Measurements from ENCODE around the gene FGD6.
"Not testable (repeated sequence)": the region's sequence is repeated elsewhere in the genome, so short reads cannot be mapped to it uniquely, and the experiment has no call there.

Gene FGD6

DNA sequence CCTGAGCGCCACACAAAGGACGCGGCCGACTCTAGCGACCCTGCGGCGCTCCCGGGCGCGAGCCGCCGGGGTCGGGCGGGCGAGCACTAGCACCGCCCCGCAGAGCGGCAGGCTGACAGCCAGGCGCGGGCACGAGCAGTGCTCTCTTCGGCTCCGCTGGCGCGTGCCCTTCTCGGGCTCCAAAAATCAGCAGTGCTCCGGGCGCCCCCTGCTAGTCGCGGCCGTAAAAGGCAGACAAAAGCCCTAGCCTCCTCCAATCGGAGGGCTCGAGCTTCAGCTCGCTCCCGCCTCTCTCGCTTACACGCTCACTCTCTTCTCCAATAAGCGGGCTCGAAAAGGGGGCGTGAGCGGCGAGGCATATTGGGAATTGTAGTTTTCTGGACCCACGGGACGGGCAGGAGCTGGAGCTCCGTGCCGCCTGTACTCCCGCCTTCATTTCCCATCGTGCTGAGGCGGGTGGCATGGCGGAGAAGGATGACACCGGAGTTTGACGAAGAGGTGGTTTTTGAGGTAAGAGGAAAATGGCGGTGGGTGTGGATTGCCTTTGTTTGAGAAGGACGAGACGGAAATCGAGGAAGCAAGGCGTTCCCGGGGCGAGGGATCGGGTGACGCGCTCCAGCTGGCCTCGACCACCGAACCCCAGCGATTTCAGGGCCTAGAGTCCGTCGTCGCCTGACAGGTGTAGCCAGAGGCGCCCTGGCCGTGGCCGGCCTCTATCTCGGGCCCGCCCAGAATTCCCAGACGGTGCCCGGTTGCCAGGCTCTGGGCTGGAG lies at the start of gene FGD6, which contains the start of gene VEZT:
TSS of gene FGD6 (minus strand) at position 91 of the 773 bp plus-strand sequence. CDS start 227 bp downstream, outside the sequence.
TSS of gene VEZT (plus strand) at position 431 of the 773 bp plus-strand sequence. CDS start at position 475, 44 bp downstream.
- DNase-seq (ENCODE audit: low spot score): peak; percentile 97

GRCh38 chr12:95266254-95266653 lies 49.0 kb upstream of the FGD6 start:
- DNase-seq (ENCODE audit: low spot score): no peak

- DNase-seq (ENCODE audit: low spot score): no peak
These were observed 48.5 kb upstream of the FGD6 start for GRCh38 chr12:95265765-95266164.

DNA sequence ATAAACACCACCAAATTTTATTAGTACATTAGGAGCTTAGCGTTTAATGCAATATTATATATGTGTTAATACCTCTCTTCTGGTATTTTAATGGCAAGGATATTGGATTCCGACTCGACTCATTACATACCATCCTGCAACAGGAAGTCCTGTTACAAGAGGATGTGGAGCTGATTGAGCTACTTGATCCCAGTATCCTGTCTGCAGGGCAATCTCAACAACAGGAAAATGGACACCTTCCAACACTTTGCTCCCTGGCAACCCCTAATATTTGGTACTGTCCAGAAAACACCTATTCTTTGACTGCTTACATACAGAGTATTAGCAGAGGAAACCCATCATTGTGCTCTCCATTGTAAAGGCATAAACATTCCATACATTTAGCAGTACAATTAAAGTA lies 45.5 kb upstream of the FGD6 start:
- no peak for DNase-seq (ENCODE audit: low spot score)

DNA sequence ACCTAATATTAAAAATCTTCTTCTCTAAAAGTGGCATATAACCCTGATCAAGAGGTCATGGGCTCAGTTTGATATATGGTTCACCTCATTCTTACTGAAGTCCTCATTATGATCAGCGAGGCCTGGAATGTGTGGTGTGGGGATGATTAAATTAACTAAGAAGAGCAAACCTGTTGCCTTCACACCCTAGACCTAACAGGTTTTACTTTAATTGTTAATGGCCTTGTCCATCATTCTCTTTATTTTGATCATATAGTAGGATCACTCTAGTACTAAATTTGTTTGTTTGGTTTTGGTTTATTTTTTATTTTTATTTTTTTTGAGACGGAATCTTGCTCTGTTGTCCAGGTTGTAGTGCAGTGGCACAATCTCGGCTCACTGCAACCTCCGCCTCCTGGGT lies 43.8 kb upstream of the FGD6 start:
- DNase-seq (ENCODE audit: low spot score): no peak

- no peak for DNase-seq (ENCODE audit: low spot score)
These were observed 42.1 kb upstream of the FGD6 start for GRCh38 chr12:95259368-95259767.

- no peak for DNase-seq (ENCODE audit: low spot score)
These were observed 41.5 kb upstream of the FGD6 start for GRCh38 chr12:95258803-95259202.

DNA sequence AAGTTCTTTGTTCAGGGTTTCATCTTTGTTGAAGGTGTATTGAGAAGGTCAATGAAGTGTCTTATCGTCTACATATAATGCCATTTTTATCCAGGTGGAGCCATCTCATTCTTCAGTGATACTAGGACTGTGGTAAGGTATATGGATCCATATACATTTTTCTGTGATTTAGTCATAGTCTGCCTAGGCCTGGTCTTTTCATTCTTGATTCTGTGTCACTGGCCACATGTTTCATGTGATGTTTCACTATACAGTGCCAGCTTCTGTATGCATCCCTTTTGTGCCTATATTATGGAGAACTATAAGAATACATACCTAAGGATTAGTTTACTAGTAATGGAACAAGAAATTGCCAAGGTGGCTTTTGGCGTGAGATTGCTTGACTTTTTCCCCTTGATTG lies 40.9 kb upstream of the FGD6 start:
- DNase-seq (ENCODE audit: low spot score): no peak

DNA sequence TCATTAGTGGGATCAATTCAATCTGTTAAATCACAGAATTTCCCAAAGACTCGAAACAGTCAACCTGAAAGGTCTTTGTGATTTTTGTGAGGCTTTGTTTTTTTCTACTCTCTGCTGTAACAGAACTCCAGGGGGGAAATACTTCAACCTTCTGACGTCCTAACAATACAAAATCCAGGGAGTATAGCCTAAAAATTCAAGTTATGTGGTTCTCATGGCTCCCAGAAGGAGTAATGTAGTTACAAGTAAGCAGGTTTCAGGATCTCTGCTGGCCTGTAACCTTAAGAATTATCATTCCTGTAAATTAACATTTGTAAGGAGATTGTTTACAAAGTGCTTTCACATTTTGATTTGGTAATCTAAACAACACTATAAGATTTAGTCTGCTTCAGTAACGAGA lies 40.3 kb upstream of the FGD6 start:
- DNase-seq (ENCODE audit: low spot score): no peak

- no peak for DNase-seq (ENCODE audit: low spot score)
These were observed 36.1 kb upstream of the FGD6 start for GRCh38 chr12:95253386-95253785.

GRCh38 chr12:95248604-95249360 lies 31.5 kb upstream of the FGD6 start:
- no peak for DNase-seq (ENCODE audit: low spot score)

DNA sequence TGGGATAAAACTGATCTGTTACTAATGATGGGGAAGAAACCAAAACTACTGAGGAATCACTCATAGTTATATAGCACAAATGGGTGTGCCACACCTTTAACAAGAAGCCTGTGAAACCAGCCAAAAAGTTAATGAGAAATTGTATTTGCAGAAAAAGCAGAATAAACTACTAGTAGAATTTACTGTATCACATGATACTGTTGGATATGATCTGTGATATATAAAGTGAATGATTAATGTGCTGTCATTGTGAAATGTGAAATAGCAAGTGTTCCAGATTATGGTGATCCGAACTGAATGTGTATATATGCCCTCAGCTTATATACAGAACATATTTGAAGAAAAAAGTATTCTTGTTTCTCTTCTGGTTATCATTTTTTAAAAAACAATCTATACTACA lies 30.8 kb upstream of the FGD6 start:
- DNase-seq (ENCODE audit: low spot score): no peak

- DNase-seq (ENCODE audit: low spot score): no peak
These were observed 27.1 kb upstream of the FGD6 start for GRCh38 chr12:95244350-95244749.

- no peak for DNase-seq (ENCODE audit: low spot score)
These were observed 26.4 kb upstream of the FGD6 start for GRCh38 chr12:95243497-95244183.

GRCh38 chr12:95241761-95242506 lies 24.7 kb upstream of the FGD6 start:
- DNase-seq (ENCODE audit: low spot score): no peak

DNA sequence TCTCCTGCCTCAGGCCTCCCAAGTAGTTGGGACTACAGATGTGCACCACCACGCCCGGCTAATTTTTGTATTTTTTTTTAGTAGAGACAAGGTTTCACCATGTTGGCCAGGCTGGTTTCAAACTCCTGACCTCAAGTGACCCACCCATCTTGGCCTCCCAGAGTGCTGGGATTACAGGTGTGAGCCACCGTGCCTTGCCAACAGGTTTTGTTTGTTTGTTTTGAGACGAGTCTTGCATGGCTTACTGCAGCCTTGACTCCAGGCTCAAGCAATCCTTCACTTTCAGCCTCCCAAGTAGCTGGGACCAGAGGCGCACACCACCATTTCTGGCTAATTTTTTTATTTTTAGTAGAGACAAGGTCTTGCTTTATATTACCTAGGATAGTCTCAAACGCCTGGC lies 23.9 kb upstream of the FGD6 start:
- not testable (repeated sequence) for DNase-seq (ENCODE audit: low spot score)

GRCh38 chr12:95240556-95240955 lies 23.3 kb upstream of the FGD6 start:
- no peak for DNase-seq (ENCODE audit: low spot score)

GRCh38 chr12:95239835-95240234 lies 22.6 kb upstream of the FGD6 start:
- not testable (repeated sequence) for DNase-seq (ENCODE audit: low spot score)

- no peak for DNase-seq (ENCODE audit: low spot score)
These were observed 21.9 kb upstream of the FGD6 start for GRCh38 chr12:95239216-95239615.

DNA sequence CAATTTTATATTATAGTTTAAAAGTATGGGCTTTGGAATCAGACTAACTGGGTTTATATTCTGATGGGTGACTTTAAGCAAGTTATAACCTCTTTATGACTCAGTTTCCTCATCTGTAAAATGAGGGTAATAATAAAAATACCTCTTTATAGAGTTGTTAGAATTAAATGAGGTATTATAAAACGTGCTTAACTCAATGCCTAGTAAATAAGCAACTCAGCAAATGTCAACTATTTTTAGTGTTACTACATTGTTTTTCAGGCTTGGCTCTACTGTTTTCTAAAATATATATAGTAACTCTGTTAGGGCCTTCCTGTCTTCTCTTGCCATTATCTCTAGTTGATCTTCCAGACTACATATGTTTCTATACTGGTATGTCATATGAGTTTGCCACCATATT lies 20.9 kb upstream of the FGD6 start:
- DNase-seq (ENCODE audit: low spot score): no peak

- DNase-seq (ENCODE audit: low spot score): no peak
These were observed 20.0 kb upstream of the FGD6 start for GRCh38 chr12:95237315-95237714.

GRCh38 chr12:95235621-95236020 lies 18.4 kb upstream of the FGD6 start:
- not testable (repeated sequence) for DNase-seq (ENCODE audit: low spot score)

Measured in germinal center (tissue), 1 donor.